Ectodermal cell (in vitro differentiated cells): ENCODE measurements around the gene NXPH1.

Experiments used
- H3K27ac ChIP-seq: 2 replicates; pipeline ENCODE4 v1.7.0; 2013; ENCODE audit warnings: mild to moderate bottlenecking, low read depth, low read length; ENCODE audit not compliant: insufficient read depth, poor library complexity, severe bottlenecking
- H3K27me3 ChIP-seq: 2 replicates; pipeline ENCODE4 v1.7.0; 2013; ENCODE audit warnings: mild to moderate bottlenecking, low read length; ENCODE audit not compliant: insufficient read depth, control insufficient read depth, poor library complexity, severe bottlenecking
- H3K36me3 ChIP-seq: one replicate; pipeline ENCODE4 v1.7.0; 2013; ENCODE audit warnings: low read length; ENCODE audit not compliant: control insufficient read depth, insufficient read depth
- H3K4me1 ChIP-seq: one replicate; pipeline ENCODE4 v1.7.0; 2013; ENCODE audit warnings: low read length; ENCODE audit not compliant: control insufficient read depth, insufficient read depth
- H3K4me3 ChIP-seq: 2 replicates; pipeline ENCODE4 v1.7.0; 2013; ENCODE audit warnings: low read depth, low read length, control low read depth; ENCODE audit not compliant: insufficient read depth
- H3K9me3 ChIP-seq: 2 replicates; pipeline ENCODE4 v1.7.0; 2013; ENCODE audit warnings: mild to moderate bottlenecking, low read length, moderate library complexity; ENCODE audit not compliant: control insufficient read depth
- WGBS, 2 experiments: methylation state at CpG; one replicate each; pipeline ENCODE4 v1.1.7; 2013; ENCODE audit warnings: missing lambda C conversion rate in 2 of 2; 5-methylcytosine and 5-hydroxymethylcytosine counted together

Gene NXPH1

GRCh38 chr7:8783229-8783628 lies 349.8 kb downstream of the NXPH1 start:
- WGBS, 2 experiments: 71 to 79% methylated on average over 2 of the region's 2 CpGs
- H3K36me3 ChIP-seq: no peaks in the 10 kb centered on the region
- no peak overlapping the region for H3K4me3 ChIP-seq
- H3K4me1 ChIP-seq: no peaks in the 10 kb centered on the region
- no peak overlapping the region for H3K27ac ChIP-seq
- H3K27me3 ChIP-seq: no peaks in the 10 kb centered on the region
- H3K9me3 ChIP-seq: no peaks in the 10 kb centered on the region

- Histone ChIP-seq H3K4me3 (no peak overlapping the region), H3K36me3 (no peaks in the 10 kb centered on the region), H3K4me1 (no peaks in the 10 kb centered on the region), H3K27ac (no peak overlapping the region), H3K27me3 (no peaks in the 10 kb centered on the region), H3K9me3 (no peaks in the 10 kb centered on the region)
Observed at GRCh38 chr7:8785081-8785480, 351.7 kb downstream of the NXPH1 start.

DNA sequence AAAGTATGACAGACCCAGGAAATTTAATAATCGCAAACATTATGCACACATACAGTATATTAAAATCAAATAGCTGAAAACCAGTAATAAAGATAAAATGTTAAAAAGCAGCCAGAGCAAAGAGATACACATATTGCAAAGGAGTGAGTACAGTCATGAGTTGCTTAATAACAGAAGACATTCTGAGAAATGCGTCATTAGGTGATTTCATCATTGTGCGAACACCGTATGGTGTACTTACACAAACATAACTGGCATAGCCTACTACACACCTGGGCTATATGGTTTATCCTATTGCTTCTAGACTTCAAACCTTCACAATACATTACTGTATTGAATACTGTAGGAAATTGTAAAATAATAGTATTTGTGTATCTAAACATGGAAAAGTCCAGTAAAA lies 367.6 kb downstream of the NXPH1 start:
- no peaks in the 10 kb centered on the region for H3K36me3 ChIP-seq
- H3K4me3 ChIP-seq: no peak overlapping the region
- H3K27me3 ChIP-seq: no peaks in the 10 kb centered on the region
- no peak overlapping the region for H3K27ac ChIP-seq
- WGBS, 2 experiments: 100% methylated on average over 3 to 4 of the region's 4 CpGs
- no peaks in the 10 kb centered on the region for H3K4me1 ChIP-seq
- H3K9me3 ChIP-seq: no peaks in the 10 kb centered on the region
